Measurements from ENCODE around the gene L3HYPDH. TPM values are rescaled to one million over a fixed set of nuclear protein-coding genes. Genes with fewer than 3 reads are reported as not detected.

The L3HYPDH gene
- polyA plus RNA-seq, 1 of the 3 experiments (the other 2 are of a cell fraction) = 66.2 TPM

DNA sequence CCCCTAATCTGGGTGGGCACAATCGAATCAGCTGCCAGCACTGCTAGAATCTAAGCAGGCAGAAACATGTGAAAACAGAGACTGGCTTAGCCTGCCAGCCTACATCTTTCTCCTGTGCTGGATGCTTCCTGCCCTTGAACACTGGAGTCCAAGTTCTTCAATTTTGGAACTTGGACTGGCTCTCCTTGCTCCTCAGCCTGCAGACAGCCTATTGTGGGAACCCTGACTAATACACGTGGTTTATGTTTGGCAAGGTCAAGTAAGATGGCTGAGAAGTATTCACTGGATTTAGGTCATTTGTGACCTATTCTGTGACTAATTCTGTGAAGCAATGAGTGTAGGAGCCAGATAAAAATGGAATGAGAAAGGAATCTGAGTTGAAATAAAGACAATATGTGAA, 30.1 kb downstream of the L3HYPDH start (continued):
- TF ChIP-seq, protein P1, sequence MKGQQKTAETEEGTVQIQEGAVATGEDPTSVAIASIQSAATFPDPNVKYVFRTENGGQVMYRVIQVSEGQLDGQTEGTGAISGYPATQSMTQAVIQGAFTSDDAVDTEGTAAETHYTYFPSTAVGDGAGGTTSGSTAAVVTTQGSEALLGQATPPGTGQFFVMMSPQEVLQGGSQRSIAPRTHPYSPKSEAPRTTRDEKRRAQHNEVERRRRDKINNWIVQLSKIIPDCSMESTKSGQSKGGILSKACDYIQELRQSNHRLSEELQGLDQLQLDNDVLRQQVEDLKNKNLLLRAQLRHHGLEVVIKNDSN (IDR thresholded peaks at IDR 0.05; ENCODE audit: borderline replicate concordance, low read depth) = no peak
- TF ChIP-seq, protein P2, sequence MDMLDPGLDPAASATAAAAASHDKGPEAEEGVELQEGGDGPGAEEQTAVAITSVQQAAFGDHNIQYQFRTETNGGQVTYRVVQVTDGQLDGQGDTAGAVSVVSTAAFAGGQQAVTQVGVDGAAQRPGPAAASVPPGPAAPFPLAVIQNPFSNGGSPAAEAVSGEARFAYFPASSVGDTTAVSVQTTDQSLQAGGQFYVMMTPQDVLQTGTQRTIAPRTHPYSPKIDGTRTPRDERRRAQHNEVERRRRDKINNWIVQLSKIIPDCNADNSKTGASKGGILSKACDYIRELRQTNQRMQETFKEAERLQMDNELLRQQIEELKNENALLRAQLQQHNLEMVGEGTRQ (IDR thresholded peaks at IDR 0.05; ENCODE audit: borderline replicate concordance, low read depth, low read length) = no peak
- TF ChIP-seq, protein P3, sequence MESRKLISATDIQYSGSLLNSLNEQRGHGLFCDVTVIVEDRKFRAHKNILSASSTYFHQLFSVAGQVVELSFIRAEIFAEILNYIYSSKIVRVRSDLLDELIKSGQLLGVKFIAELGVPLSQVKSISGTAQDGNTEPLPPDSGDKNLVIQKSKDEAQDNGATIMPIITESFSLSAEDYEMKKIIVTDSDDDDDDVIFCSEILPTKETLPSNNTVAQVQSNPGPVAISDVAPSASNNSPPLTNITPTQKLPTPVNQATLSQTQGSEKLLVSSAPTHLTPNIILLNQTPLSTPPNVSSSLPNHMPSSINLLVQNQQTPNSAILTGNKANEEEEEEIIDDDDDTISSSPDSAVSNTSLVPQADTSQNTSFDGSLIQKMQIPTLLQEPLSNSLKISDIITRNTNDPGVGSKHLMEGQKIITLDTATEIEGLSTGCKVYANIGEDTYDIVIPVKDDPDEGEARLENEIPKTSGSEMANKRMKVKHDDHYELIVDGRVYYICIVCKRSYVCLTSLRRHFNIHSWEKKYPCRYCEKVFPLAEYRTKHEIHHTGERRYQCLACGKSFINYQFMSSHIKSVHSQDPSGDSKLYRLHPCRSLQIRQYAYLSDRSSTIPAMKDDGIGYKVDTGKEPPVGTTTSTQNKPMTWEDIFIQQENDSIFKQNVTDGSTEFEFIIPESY (IDR thresholded peaks at IDR 0.05; ENCODE audit: borderline replicate concordance, low read depth) = no peak; the same call in 1 of the 2 replicates
- no peak for TF ChIP-seq EZH2phosphoT487 (IDR thresholded peaks at IDR 0.05; ENCODE audit: borderline replicate concordance, low read depth)

DNA sequence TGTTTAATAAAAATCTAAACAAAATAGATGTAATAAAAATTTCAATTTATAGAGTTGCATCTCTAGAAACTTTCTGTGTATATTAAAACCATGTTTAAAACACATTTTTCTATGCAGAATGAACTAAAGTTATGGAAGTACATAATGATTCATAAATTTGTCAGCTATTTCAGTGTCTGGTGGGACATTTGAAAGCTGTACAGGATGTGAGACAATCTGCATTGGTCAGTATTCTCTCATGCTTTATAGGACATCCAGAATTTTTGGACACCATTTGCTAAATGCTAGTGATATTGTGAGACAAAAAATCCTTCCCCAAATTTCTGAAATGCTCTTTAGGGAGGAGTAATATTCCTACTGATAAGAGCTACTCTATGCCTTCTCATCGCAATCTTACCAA, 32.4 kb downstream of the L3HYPDH start:
- Histone ChIP-seq H3F3A (replicated peaks; ENCODE audit: insufficient read depth) (peaks cover 28% of the 10 kb centered on the region), H3K27ac (ENCODE audit: low read depth in 2 of 2, low read length in 1 of 2) (no peak overlapping the region), H3K27me3 (ENCODE audit: insufficient read depth) (no peaks in the 10 kb centered on the region), H3K9ac (no peak overlapping the region), H3K36me3 (replicated peaks in 1 of 2; ENCODE audit: control insufficient read depth in 1 of 2, insufficient read depth in 2 of 2, low read length in 1 of 2) (peaks cover 24 to 42% of the 10 kb centered on the region in 2 experiments), H3K9me2 (no peaks in the 10 kb centered on the region), H2AFZ (ENCODE audit: low read depth) (no peak overlapping the region), H4K20me1 (ENCODE audit: insufficient read depth) (no peaks in the 10 kb centered on the region), H3K79me2 (ENCODE audit: insufficient read depth) (peaks cover 11% of the 10 kb centered on the region; the same call in 1 of the 2 replicates), H3K4me2 (no peak overlapping the region), H3K4me3 (ENCODE audit: low read depth in 2 of 2, low read length in 1 of 2) (no peak overlapping the region), H3K9me3 (no peaks in the 10 kb centered on the region), H3K4me1 (ENCODE audit: control insufficient read depth in 1 of 2, insufficient read depth in 2 of 2, low read depth in 1 of 2, low read length in 1 of 2) (peaks cover 0 to 11% of the 10 kb centered on the region in 2 experiments; a peak in 2 of 4 replicates)
- ChIA-PET CTCF (interaction anchor here (1.0 to 1.8 kb wide), 5 partner anchors 30 to 951 kb away, joined by 3 to 5 read pairs (median 4); partner anchors contain the start of gene CCDC175), POLR2A (no interaction called here)
- 95% methylated on average over 1 of the region's 1 CpG for WGBS (ENCODE audit: low lambda C conversion rate)
- no peak for TF ChIP-seq MXI1 (IDR thresholded peaks at IDR 0.05; ENCODE audit: low read depth, low read length)
- no peak for TF ChIP-seq TEAD4 (IDR thresholded peaks at IDR 0.05; ENCODE audit: borderline replicate concordance, insufficient read depth)
- no peak for TF ChIP-seq TAF1 (IDR thresholded peaks at IDR 0.05; ENCODE audit: borderline replicate concordance, low read depth, low read length)
- TF ChIP-seq FOSL2 (IDR thresholded peaks at IDR 0.05; ENCODE audit: borderline replicate concordance, low read depth) = no peak
- TF ChIP-seq FOXM1 (IDR thresholded peaks at IDR 0.05; ENCODE audit: low read depth) = no peak
- TF ChIP-seq RXRA (IDR thresholded peaks at IDR 0.05; ENCODE audit: borderline replicate concordance, low read depth) = no peak
- TF ChIP-seq RAD21 (IDR thresholded peaks at IDR 0.05; ENCODE audit: low read length) = no peak
- no peak for DNase-seq

Data from SK-N-SH (cell line).